HG03159 (cell line): ENCODE data around the gene HDC.

Experiments used
- ATAC-seq: cut with Tn5 transposase; IDR thresholded peaks from one replicate; pipeline ENCODE4 v1.9.1; 2021; ENCODE audit warnings: mild to moderate bottlenecking, moderate library complexity; ENCODE audit not compliant: unreplicated experiment

HDC gene

DNA sequence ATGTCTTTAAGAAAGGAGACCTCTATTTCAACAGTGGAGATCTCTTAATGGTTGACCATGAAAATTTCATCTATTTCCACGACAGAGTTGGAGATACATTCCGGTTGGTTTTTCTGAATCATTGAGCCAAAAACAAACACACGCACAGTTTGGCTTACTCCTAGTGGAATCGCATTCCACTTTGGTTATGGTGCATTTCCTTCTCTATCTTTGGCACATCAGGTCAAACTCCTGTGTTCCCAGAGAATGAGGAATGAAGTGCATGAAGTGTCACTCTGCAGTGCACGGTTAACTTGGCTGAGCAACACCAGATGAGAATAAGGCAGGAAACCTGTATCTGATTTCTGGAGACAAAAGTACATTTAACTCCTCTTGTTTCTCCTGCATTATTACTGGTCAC is 38.5 kb downstream of the HDC start:
- ATAC-seq: no peak

DNA sequence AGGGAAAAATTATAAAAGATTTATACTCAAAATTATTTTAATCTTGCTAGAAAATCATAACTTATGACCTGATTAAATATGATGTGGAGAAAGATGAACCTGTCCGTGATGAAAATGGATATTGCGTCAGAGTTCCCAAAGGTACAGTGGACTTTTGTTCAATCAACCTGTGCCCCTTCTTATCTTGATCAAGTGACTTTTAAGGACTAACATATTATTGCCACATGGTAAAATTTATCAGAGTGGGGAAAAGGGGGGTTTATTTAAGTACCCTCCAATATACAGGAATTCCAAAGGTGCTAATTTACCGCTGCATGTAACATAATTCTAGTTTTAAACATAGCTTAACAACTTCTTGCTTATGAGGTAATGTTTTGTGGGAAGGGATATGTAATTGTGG is 39.6 kb downstream of the HDC start:
- ATAC-seq: no peak

DNA sequence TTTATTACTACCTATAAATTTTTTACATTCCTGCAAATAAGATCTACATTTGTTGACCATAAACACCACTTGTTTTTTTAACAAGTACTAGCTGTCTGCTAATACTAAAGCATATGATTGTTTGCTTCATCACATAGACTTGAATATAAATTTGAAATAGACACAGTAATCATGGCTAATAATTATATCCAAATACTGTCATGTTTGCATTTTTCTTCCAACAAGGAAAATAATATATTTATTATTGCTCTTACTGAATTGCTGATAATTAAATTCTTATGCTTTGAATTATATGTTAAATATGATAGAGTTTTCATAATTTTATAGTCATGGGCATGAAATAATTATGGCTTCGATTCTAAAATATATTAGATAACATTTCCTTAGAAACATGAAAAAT is 40.5 kb downstream of the HDC start:
- ATAC-seq: no peak

DNA sequence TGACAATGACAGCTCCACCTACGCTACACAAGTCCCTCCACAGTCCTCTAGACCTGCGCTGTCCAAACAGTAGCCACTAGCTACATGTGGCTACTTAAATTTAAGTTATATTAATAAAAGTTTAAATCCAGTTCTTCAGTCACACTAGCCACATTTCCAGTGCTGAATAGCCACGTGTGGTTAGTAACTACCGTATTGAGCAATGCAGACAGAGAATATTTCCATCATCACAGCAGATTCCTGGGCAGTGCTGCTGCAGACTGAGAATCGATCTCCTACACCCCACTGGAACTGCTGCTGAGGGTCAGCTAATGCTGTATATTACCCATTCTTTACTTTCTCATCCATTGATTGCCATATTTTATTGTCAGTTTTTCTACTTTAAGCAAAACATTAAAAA is 40.9 kb downstream of the HDC start:
- no peak for ATAC-seq

DNA sequence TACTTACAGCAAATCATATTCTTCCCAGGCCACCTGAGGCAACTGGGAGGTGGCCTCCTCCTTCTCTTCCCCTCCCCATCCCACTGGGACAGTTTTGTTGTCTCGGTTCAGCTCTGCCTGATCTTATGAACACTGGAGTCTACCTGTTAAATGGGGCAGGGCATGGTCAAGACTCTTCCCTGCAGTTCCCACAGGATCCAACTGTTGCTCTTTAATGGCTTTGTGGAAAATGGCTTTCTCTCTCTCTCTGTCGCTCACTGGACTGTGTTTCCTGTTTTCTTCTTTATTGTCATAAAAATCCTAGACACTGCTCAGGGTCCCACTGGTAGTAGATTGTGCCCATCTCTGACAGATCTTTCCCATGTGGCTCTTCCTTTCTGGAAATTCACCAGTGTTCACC is 43.3 kb downstream of the HDC start:
- no peak for ATAC-seq

DNA sequence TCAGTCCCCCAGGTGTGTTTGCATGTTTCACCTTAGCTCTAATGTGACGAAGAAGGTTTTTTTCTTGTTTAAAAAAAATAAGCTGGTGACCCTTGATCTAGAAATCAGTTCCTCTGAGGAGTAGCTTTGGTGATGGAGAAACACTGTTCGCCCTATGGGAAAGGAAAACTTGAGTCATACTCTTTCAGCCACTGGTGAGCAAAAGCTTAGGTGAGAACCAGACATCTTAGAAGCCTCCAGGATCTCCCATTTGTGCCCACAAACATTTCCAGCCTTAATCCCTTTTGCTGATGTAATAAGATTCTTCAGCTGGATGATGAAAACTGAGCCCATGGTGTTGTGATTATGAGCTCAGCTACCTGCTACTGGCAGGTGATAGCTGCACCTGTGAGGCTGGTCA is 45.7 kb downstream of the HDC start:
- ATAC-seq: no peak

DNA sequence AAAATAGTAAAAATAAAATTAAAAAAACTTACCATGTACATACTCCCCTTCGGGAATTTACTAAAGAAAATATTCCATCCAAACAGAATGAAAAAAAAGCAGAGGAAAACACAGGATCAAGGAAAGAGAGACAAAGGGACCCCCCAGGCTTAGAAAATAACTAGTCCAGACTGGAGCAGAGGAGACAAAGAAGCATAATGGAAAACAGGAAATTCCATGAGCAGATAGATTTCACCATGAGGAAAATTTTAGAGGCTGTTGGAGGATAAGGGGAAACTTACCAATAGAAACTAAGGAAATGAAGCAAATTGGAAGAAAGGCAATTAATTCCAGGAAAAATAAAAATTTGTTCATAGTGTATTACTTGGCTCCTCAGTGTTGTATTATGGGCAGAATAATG is 46.8 kb downstream of the HDC start:
- no peak for ATAC-seq

DNA sequence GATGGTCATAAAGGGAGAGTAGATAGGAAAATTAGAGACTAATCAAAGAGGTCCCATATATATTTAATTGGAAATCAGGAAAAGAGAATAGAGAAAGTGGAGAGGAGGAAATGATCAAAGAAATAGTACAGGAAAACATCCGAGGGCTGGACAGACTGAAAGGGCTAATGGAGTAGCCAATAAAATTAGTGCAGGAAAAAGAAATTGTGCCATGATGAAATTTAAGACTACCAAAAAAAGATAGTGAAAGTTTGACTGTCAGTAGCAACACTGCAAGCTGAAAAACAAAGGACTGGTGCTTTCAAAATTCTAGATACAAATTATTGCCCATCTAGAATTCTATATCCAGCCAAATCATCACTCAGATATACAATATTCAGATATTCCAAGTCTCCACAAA is 47.2 kb downstream of the HDC start:
- no peak for ATAC-seq

DNA sequence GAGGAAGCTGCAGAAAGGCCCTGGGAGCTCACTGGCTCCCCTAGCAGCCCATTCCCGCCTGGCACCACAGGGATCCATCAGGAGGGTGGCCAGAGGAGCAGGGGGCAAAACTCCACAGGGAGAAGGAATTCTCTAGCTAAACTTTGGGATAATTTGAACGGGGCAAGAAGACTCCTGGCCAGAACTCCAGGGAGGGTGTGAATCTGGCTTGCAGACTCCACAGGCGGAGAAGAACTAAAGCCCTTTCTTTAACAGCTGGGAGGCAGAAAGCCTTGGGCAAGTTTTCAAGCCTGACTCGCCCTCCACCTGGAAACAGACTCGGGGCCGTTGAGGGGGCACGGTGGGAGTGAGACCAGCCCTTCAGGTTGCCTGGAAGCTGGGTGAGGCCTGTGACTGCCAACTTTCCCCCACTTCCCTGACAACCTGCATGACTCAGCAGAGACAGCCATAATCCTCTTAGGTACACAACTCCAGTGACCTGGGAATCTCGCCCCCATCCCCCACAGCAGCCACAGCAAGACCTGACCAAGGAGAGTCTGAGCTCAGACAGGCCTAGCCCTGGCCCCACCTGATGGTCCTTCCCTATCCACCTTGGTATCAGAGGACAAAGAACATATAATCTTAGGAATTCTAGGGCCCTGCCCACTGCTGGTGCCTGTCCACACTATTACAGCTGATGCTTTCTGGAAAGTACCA is 54.9 kb downstream of the HDC start:
- no peak for ATAC-seq

DNA sequence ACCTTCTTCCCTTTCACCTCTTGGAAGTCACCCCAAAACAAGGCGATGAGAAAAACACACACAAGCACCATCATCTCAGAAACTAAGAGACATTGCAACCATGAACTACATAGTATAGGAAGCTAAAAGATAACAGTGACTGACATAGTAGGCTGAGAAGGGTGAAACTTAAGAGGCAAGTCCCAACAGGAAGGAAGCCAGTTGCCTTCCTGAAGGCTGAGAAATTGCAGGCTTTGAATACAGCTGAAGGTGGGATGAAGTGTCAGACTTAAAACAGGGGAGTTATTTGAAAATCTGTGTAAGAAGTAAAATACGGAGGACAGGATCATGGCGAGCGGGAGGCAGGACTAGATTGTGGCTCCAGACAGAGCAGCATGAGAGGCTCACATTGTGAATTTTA is 55.7 kb downstream of the HDC start:
- ATAC-seq: no peak

DNA sequence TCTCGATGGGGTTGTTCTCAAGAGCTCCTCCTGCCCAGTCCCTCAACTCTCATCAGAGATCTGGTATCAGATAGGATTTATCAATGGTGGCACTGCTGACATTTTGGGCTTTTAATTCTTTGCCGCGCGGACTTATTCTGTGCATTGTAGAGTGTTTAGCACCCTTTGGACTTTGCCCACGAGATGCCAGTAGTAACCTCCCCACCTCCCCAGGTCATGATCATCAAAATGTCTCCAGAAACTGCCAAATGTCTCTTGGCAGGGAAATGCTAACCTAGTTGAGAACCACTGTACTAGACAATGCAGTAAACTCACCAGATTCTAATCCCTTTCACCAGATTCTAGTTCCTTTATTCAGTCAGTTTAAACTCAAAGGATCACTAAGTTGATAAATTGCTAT is 59.5 kb downstream of the HDC start:
- no peak for ATAC-seq

DNA sequence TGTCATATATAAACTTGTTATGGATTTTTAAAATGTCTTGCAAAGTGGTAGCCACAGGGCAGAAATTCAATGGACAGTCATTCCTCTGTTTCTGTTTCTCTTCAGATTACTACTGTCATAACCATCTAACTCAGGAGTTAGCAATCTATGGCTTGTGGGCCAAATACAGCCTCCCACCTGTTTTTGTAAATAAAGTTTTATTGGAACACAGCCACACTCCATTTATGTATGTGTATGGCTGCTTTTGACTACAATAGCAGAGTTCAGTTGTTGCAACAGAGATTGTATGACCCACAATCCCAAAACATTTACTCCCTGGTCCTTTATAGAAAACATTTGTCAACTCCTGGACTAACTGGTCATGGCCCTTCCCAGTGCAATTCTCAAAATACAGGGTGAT is 63.5 kb downstream of the HDC start:
- ATAC-seq: no peak

DNA sequence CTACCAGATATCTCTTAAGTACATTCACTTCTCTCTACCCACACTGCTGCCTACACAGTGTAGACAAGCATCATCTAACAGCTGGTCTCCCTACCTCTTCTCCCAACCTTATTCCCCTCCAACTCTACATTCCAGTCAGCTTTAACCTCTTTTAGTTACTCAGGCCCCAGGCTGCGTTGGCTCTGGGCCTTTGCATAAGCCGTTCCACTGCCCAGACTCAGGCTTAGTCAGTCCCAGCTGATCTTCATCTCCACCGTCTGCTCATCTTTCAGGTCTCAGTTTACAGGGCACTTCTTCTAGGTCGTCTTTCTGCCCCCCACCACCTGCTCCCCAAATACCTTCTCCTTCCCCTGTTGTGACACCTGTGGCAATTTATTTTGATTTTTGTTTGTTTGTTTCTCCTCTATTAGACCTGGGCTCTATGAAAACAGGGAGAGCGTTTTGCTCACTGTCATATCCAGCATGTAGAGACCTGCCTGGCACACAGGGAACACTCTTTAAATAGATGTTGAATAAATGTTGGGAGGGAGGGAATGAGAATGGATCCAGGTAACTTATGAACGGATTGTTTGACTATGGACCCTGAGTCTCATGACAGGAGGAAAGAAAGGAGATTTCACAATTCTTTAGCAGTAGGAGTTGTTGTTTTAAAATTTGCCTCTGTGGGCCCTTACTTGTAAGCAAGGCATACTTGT is 72.5 kb downstream of the HDC start:
- no peak for ATAC-seq

DNA sequence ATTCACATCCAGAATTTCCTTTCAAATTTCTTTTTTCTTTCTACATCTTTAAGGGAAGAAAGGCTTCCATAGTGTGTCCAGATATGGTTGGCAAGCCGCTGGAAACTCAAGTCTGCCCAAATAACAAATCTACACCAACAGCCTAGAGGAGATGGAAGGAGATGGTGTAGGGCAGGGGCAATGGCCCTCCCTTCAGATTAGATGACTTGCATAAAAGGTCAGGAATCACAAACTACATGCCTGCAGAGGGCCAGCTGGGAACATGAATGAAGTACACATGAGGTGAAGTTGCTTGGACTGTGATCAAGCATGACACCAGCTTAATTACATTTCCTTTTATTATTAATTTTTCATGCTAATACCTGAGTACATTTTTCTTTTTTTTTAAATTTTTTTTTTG is 73.4 kb downstream of the HDC start:
- no peak for ATAC-seq
